ENCODE data around the gene IGF2BP2. TPM values are rescaled to one million over a fixed set of nuclear protein-coding genes. Genes with fewer than 3 reads are reported as not detected.

Gene IGF2BP2
- total RNA-seq: 10 to 100 TPM; 11.0 to 19.2 TPM

GRCh38 chr3:185825006-185825638, at the start of gene IGF2BP2:
TSS of gene IGF2BP2 (minus strand) at chr3:185825042. CDS start at chr3:185824960, 82 bp downstream.
- H3K27me3 ChIP-seq: peaks cover 0 to 4% of the 10 kb centered on the region in 2 donors
- peaks cover 0 to 35% of the 10 kb centered on the region in 2 donors for H3K4me1 ChIP-seq
- H3K9me3 ChIP-seq: no peaks in the 10 kb centered on the region
- peak; percentile 66 for DNase-seq (ENCODE audit: low spot score)
- no peaks in the 10 kb centered on the region for H3K36me3 ChIP-seq
- peak within 1 kb of the TSS; percentile 82 to 84 for H3K27ac ChIP-seq
- H3K4me3 ChIP-seq: peak within 1 kb of the TSS; percentile 74 to 77
- no peak for TF ChIP-seq CTCF (IDR thresholded peaks at IDR 0.05)

GRCh38 chr3:185874119-185874518, 49.3 kb upstream of the IGF2BP2 start:
- Histone ChIP-seq H3K27me3 (no peaks in the 10 kb centered on the region), H3K27ac (no peak overlapping the region), H3K36me3 (no peaks in the 10 kb centered on the region), H3K4me3 (no peak overlapping the region), H3K4me1 (no peaks in the 10 kb centered on the region), H3K9me3 (no peaks in the 10 kb centered on the region)
- no peak for TF ChIP-seq CTCF (IDR thresholded peaks at IDR 0.05)
- no peak for DNase-seq (ENCODE audit: low spot score)

DNA sequence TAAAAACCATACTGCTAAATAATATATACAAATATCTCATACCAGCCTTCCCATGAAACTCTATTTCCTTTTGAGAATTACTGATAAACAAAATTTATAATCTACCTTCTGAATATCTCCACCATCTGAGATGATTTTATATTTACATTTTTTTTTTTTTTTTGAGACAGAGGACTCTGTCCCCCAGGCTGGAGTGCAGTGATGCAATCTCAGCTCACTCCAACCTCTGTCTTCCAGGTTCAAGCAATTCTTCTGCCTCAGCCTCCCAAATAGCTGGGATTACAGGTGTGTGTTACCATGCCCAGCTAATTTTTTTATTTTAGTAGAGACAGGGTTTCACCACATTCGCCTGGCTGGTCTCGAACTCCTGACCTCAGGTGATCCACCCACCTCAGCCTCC, 42.8 kb upstream of the IGF2BP2 start:
- Histone ChIP-seq H3K27me3 (no peaks in the 10 kb centered on the region), H3K4me1 (no peaks in the 10 kb centered on the region), H3K4me3 (no peak overlapping the region), H3K9me3 (no peaks in the 10 kb centered on the region), H3K36me3 (no peaks in the 10 kb centered on the region), H3K27ac (no peak overlapping the region)
- DNase-seq (ENCODE audit: low spot score): no peak
- TF ChIP-seq CTCF (IDR thresholded peaks at IDR 0.05): no peak

DNA sequence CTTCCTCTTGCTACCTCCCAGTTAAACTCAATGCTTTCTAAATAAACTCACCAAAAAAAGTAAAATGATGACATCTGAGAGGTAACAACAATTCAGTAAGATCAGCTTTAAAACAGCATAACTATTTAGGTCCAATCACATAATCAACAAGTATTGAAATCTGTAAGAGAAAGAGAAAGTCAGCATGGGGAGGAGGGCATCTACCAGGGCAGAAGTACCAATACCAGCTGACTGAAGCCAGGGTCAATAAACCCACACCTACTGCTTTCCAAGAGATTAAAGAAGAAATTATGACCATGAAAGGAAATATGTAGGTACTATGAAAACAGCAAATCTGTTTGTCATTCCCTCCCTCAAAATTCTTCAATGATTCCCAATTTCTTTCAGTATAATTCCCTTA, 42.2 kb upstream of the IGF2BP2 start:
- Histone ChIP-seq H3K27me3 (no peaks in the 10 kb centered on the region), H3K4me1 (no peaks in the 10 kb centered on the region), H3K9me3 (no peaks in the 10 kb centered on the region), H3K4me3 (no peak overlapping the region), H3K27ac (no peak overlapping the region), H3K36me3 (no peaks in the 10 kb centered on the region)
- no peak for DNase-seq (ENCODE audit: low spot score)
- TF ChIP-seq CTCF (IDR thresholded peaks at IDR 0.05): no peak

- DNase-seq (ENCODE audit: low spot score): no peak
- Histone ChIP-seq H3K36me3 (no peaks in the 10 kb centered on the region), H3K27ac (no peak overlapping the region), H3K4me3 (no peak overlapping the region), H3K9me3 (no peaks in the 10 kb centered on the region), H3K27me3 (no peaks in the 10 kb centered on the region), H3K4me1 (no peaks in the 10 kb centered on the region)
- no peak for TF ChIP-seq CTCF (IDR thresholded peaks at IDR 0.05)
These were observed 41.7 kb upstream of the IGF2BP2 start for GRCh38 chr3:185866555-185866954.

DNA sequence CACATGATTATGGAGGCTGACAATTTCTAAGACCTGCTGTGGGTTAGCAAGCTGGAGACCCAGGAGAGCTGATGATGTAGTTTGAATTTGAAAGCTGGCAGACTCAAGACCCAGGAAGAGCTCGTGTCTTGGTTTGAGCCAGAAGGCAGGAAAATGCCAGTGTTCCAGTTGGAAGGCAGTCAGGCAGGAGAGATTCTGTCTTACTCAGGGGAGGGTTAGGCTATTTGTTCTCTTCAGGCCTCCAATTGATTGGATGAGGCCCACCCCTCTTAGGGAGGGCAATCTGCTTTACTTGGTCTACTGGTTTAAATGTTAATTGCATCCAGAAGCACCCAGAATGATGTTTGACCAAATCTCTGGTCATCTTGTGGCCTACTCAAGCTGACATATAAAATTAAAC, 40.4 kb upstream of the IGF2BP2 start:
- H3K27me3 ChIP-seq: no peaks in the 10 kb centered on the region
- no peaks in the 10 kb centered on the region for H3K4me1 ChIP-seq
- H3K9me3 ChIP-seq: no peaks in the 10 kb centered on the region
- no peak for DNase-seq (ENCODE audit: low spot score)
- TF ChIP-seq CTCF (IDR thresholded peaks at IDR 0.05): no peak
- H3K27ac ChIP-seq: no peak overlapping the region
- no peak overlapping the region for H3K4me3 ChIP-seq
- H3K36me3 ChIP-seq: no peaks in the 10 kb centered on the region
